Measurements from ENCODE around the gene UTRN.

- TF ChIP-seq GATA2 (IDR thresholded peaks at IDR 0.05; ENCODE audit: low read depth, low read length), result no peak
- TF ChIP-seq GATA3 (IDR thresholded peaks at IDR 0.05; ENCODE audit: low read depth, low read length), result no peak
These were observed 47.0 kb downstream of the UTRN start for GRCh38 chr6:144332177-144332576.

Measured in SH-SY5Y (cell line).